ENCODE results near the gene CFAP251.

Gene CFAP251

DNA sequence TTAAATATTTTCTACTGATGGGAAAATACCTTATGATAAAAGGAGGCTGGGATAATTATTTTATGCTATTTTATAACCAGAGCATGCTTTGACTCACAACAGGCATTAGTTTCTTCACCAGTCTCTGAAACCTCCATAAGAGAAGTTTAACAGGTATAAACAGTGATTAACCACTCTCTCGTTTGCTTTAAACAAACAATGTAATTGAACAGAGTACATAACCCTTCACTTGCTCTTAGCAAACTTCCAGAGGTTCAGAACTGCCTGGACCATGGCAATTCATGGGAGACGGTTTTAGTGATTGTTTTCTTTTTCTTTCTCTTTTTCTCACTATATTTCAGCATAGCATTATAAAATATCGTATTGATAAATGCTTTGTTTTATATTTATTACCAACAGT, 35.3 kb downstream of the CFAP251 start:
- TF ChIP-seq, protein P1, sequence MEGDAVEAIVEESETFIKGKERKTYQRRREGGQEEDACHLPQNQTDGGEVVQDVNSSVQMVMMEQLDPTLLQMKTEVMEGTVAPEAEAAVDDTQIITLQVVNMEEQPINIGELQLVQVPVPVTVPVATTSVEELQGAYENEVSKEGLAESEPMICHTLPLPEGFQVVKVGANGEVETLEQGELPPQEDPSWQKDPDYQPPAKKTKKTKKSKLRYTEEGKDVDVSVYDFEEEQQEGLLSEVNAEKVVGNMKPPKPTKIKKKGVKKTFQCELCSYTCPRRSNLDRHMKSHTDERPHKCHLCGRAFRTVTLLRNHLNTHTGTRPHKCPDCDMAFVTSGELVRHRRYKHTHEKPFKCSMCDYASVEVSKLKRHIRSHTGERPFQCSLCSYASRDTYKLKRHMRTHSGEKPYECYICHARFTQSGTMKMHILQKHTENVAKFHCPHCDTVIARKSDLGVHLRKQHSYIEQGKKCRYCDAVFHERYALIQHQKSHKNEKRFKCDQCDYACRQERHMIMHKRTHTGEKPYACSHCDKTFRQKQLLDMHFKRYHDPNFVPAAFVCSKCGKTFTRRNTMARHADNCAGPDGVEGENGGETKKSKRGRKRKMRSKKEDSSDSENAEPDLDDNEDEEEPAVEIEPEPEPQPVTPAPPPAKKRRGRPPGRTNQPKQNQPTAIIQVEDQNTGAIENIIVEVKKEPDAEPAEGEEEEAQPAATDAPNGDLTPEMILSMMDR (IDR thresholded peaks at IDR 0.05; ENCODE audit: extremely low read depth, insufficient read depth, missing control alignments), result no peak
- no peak for DNase-seq (ENCODE audit: low spot score)
- in situ Hi-C loops (cut with MboI; ENCODE audit: low pct_unique_long_range_greater_than_20kb, low sequenced_read_pairs, unreplicated experiment), result no loop called here

DNA sequence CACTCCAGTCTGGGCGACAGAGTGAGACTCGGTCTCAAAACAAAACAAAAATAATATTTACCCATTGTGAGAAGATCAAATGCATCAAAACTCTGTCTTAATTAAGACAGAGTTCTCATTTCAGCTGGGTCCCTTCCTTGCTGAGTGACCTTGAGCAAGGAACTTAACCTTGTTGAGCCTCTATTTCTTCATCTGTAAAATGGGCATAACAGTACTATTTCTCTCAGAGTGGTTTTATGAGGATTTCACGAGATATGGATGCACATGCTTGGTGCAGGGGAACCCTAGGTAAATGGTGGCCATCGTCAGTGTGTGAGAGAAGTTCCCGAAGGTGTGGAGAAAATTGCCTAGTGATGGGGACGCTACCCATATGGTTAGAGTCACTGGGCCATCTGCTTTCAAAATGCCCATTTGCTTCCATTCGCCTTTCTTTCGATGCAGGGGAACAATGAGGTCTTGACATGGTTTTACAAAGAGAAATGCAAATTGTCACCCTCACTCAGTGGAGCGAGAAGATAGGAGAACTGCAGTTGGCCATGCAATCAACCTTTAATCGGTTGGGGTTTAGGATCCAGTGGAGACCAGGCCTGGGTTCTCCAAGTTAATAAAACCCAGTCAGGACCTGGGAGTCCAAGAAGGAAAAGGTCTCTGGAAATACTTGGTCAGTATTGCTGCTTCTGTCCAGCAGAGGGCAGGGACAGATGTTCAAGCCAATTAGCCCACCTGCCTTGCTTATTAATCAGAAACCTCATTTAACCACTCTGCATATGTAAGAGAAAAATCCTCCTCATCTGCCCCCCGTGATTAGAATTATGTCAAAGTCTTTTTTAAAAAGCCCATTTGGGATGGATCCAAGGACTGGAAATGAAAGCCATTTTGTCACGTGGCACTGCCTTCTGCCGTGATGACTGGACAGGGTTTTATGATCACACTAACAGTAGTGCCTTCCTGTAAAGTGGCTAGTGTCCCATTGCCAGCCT, 37.2 kb downstream of the CFAP251 start:
- in situ Hi-C loops (cut with MboI; ENCODE audit: low pct_unique_long_range_greater_than_20kb, low sequenced_read_pairs, unreplicated experiment), result no loop called here
- no peak for DNase-seq (ENCODE audit: low spot score)
- TF ChIP-seq, protein P1 (IDR thresholded peaks at IDR 0.05; ENCODE audit: extremely low read depth, insufficient read depth, missing control alignments), result peak; percentile 49

DNA sequence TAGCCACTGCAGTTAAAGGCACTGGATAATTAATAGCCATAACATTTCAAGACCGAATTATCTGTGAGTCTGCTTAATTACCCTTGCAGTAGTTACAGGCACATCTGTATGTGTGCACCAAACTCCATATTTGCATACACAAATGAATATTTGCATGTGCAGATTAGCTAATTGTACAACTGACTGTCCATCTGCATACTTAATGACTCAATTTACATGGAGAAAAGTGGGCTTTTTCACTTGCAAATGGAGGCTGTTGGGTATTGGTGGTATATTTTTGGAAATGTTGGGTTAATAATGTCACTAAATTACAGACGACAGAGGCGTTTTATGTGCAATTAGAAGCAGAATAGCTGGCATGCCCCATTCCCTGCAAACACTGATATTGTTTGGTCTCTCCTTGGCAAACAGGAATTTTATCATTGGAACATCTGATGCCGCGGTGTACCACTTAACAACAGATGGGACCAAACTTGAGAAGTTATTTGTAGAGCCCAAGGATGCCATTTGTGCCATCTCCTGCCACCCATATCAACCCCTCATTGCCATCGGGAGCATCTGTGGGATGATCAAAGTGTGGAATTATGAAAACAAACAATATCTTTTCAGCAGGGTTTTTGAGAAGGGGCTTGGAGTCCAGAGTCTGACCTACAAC, 39.6 kb downstream of the CFAP251 start:
- in situ Hi-C loops (cut with MboI; ENCODE audit: low pct_unique_long_range_greater_than_20kb, low sequenced_read_pairs, unreplicated experiment), result no loop called here
- TF ChIP-seq, protein P1 (IDR thresholded peaks at IDR 0.05; ENCODE audit: extremely low read depth, insufficient read depth, missing control alignments), result no peak
- no peak for DNase-seq (ENCODE audit: low spot score)

DNA sequence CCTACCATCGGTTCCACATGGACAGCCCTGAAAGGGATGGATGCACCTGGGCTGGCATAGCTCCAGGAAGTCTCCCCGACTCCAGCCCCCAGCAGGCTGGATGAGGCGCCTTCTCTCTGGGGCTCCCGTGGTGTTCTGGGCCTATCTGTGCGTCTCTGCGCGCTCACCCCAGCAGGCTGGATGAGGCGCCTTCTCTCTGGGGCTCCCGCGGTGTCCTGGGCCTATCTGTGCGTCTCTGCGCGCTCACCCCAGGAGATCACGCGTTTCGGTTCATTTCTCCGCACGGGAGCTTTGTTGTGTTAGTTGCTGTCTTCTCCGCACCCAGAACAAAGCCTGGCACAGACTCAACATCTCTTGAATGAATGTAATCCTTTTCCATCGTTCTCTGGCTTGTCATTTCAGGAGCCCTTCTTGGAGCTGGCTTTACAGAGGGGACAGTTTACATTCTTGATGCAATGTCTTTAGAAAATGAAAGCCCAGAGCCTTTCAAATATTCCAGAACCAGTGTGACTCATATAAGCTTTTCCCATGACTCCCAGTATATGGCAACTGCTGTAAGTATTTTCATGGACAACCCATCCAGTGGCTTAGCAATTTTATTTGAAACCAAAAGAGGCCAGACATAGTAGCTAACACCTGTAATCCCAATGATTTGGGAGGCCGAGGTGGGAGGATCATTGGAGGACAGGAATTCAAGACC, 40.3 kb downstream of the CFAP251 start:
- TF ChIP-seq, protein P1 (IDR thresholded peaks at IDR 0.05; ENCODE audit: extremely low read depth, insufficient read depth, missing control alignments), result no peak
- DNase-seq (ENCODE audit: low spot score), result no peak
- in situ Hi-C loops (cut with MboI; ENCODE audit: low pct_unique_long_range_greater_than_20kb, low sequenced_read_pairs, unreplicated experiment), result no loop called here

DNA sequence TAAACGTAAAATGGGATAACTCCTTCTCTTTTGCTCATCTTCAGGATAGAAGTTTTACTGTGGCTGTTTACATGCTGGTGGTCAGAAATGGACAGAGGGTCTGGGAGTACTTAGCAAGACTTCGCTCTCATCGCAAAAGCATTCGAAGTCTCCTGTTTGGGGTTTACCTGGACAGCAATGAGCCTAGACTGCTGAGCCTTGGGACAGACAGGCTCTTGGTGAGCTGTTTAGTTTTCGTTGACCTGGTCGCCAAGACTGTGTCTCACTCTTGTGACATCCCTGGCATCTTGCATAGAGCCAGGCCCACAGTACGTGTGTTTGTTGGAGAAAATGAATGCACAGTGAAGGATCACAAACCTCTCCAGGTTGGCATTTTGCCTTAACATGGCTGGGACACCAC, 42.1 kb downstream of the CFAP251 start:
- TF ChIP-seq, protein P1 (IDR thresholded peaks at IDR 0.05; ENCODE audit: extremely low read depth, insufficient read depth, missing control alignments), result no peak
- DNase-seq (ENCODE audit: low spot score), result no peak
- in situ Hi-C loops (cut with MboI; ENCODE audit: low pct_unique_long_range_greater_than_20kb, low sequenced_read_pairs, unreplicated experiment), result no loop called here

DNA sequence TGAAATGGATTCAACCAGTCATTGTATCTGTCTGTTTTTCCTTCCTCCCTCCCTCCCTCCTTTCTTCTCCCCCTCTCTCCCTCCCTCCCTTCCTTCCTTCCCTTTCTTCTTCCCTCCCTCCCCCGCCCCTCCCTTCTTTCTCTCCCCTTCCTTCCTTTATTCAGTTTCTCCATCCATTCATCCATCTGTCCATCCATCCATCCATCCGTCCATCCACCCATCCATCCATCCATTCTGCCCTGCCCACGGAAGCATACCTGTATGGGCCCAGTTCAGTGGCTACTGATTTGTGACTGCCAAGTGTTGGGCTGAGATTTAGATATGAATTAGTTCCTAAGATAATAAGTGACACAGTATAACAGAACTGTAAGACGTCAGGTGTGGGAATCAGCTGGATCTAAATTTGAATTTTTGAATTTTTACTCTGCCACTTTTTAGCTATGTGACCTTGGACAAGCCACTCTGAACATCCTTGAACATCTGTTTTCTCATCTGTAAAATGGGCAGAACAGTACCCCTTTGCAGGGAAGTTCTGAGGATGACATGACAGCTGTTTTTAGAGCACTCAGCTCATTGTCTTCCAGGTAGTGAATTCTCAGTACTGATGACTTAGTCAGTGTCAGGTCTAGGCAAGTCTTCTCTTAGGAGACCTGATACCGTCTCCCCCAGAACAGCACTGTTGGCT, 42.9 kb downstream of the CFAP251 start:
- no peak for DNase-seq (ENCODE audit: low spot score)
- TF ChIP-seq, protein P1 (IDR thresholded peaks at IDR 0.05; ENCODE audit: extremely low read depth, insufficient read depth, missing control alignments), result no peak
- in situ Hi-C loops (cut with MboI; ENCODE audit: low pct_unique_long_range_greater_than_20kb, low sequenced_read_pairs, unreplicated experiment), result no loop called here
